MCF 10A (cell line): ENCODE data around the gene SLC16A3. TPM values are rescaled to one million over a fixed set of nuclear protein-coding genes. Genes with fewer than 3 reads are reported as not detected.

Experiments used
- BruUV-seq: library from RNA; stranded (reverse); fragments of 400-500 nt; replicated peaks from 2 replicates; lab custom pipeline; 2021; lab: Mats Ljungman, UMichigan
- CTCF ChIA-PET: fragments of 300-600 bp; sonication (Branson Sonifier 250); formaldehyde crosslinking; extraction: SDS; loops from one replicate; lab custom pipeline; 2021; ENCODE audit warnings: antibody characterized with exemption, inconsistent platforms; lab: Yijun Ruan, JAX
- POLR2A ChIA-PET: fragments of 300-600, 350-650 bp; sonication (Branson Sonifier 250); formaldehyde crosslinking; extraction: SDS; loops from one replicate; lab custom pipeline; 2020; ENCODE audit warnings: antibody characterized with exemption, inconsistent platforms; lab: Yijun Ruan, JAX
- DNase-seq: peaks from one replicate; pipeline ENCODE4 v3.0.0-alpha.2; 2018; ENCODE audit not compliant: unreplicated experiment
- H3K27ac Mint-ChIP-seq: one replicate; pipeline ENCODE4 v1.8.0; 2022; ENCODE audit warnings: mild to moderate bottlenecking, low read depth, mixed read lengths; ENCODE audit not compliant: unreplicated experiment
- H3K27me3 Mint-ChIP-seq: one replicate; pipeline ENCODE4 v1.8.0; 2022; ENCODE audit warnings: mixed read lengths; ENCODE audit not compliant: insufficient read depth, unreplicated experiment
- H3K36me3 Mint-ChIP-seq: one replicate; pipeline ENCODE4 v1.8.0; 2022; ENCODE audit warnings: mild to moderate bottlenecking, moderate library complexity, mixed read lengths; ENCODE audit not compliant: insufficient read depth, unreplicated experiment
- H3K4me1 Mint-ChIP-seq: one replicate; pipeline ENCODE4 v1.8.0; 2022; ENCODE audit warnings: mixed read lengths; ENCODE audit not compliant: insufficient read depth, unreplicated experiment
- H3K4me3 Mint-ChIP-seq: one replicate; pipeline ENCODE4 v1.8.0; 2022; ENCODE audit warnings: mild to moderate bottlenecking, moderate library complexity, mixed read lengths; ENCODE audit not compliant: unreplicated experiment
- H3K9me3 Mint-ChIP-seq: one replicate; pipeline ENCODE4 v1.8.0; 2022; ENCODE audit warnings: mixed read lengths; ENCODE audit not compliant: unreplicated experiment
- intact Hi-C: fragments of 100-400 bp; cut with micrococcal nuclease; formaldehyde crosslinking; loops from 2 replicates; pipeline ENCODE4 v1.14.1; 2022
- total RNA-seq: library from RNA; stranded (reverse); gene quantifications from 2 replicates; pipeline ENCODE4 v1.2.3, GENCODE V29; 2022
- TF ChIP-seq, protein P1 (sequence below): fragments of 200-600 bp; IDR thresholded peaks from one replicate; pipeline ENCODE4 v1.8.0; 2022; ENCODE audit warnings: antibody characterized with exemption, mild to moderate bottlenecking; ENCODE audit not compliant: unreplicated experiment

SLC16A3 gene
- total RNA-seq, 1 experiment from 2014 or later = 350 TPM

DNA sequence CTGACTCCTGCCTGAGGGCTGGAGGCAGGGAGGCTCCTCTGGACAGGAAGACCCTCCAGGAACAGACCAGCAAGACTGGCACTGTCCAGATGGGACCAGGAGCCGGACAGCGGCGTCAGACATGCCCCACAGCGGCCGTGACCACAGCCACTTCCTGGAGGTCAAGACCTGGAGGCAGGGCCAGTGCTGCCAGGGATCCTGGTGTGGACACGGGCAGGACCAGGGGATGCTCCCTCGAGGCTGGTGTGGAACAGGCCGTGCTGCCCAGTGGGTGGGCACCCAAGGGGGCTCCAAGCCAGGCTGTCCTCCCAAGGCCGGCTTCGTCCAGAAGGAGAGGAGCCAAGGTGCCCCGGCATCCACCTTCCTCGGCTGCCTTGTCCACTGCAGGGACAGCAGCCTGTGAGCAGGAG is 11.7 kb upstream of the SLC16A3 start:
- H3K4me3 Mint-ChIP-seq = peak overlapping the region; percentile 60
- H3K36me3 Mint-ChIP-seq = no peaks in the 10 kb centered on the region
- ChIA-PET POLR2A (interaction anchor here (1.5 to 5.9 kb wide), 4 partner anchors 12 to 118 kb away, joined by 3 to 40 read pairs (median 22); partner anchors contain the start of gene SLC16A3), CTCF (no interaction called here)
- intact Hi-C loops = no loop called here
- H3K27me3 Mint-ChIP-seq = no peaks in the 10 kb centered on the region
- TF ChIP-seq, protein P1, sequence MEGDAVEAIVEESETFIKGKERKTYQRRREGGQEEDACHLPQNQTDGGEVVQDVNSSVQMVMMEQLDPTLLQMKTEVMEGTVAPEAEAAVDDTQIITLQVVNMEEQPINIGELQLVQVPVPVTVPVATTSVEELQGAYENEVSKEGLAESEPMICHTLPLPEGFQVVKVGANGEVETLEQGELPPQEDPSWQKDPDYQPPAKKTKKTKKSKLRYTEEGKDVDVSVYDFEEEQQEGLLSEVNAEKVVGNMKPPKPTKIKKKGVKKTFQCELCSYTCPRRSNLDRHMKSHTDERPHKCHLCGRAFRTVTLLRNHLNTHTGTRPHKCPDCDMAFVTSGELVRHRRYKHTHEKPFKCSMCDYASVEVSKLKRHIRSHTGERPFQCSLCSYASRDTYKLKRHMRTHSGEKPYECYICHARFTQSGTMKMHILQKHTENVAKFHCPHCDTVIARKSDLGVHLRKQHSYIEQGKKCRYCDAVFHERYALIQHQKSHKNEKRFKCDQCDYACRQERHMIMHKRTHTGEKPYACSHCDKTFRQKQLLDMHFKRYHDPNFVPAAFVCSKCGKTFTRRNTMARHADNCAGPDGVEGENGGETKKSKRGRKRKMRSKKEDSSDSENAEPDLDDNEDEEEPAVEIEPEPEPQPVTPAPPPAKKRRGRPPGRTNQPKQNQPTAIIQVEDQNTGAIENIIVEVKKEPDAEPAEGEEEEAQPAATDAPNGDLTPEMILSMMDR = no peak
- H3K4me1 Mint-ChIP-seq = peaks cover 36% of the 10 kb centered on the region
- no peak for DNase-seq
- no peaks in the 10 kb centered on the region for H3K9me3 Mint-ChIP-seq
- BruUV-seq = TSS peak; percentile 66
- H3K27ac Mint-ChIP-seq = peak overlapping the region; percentile 90

DNA sequence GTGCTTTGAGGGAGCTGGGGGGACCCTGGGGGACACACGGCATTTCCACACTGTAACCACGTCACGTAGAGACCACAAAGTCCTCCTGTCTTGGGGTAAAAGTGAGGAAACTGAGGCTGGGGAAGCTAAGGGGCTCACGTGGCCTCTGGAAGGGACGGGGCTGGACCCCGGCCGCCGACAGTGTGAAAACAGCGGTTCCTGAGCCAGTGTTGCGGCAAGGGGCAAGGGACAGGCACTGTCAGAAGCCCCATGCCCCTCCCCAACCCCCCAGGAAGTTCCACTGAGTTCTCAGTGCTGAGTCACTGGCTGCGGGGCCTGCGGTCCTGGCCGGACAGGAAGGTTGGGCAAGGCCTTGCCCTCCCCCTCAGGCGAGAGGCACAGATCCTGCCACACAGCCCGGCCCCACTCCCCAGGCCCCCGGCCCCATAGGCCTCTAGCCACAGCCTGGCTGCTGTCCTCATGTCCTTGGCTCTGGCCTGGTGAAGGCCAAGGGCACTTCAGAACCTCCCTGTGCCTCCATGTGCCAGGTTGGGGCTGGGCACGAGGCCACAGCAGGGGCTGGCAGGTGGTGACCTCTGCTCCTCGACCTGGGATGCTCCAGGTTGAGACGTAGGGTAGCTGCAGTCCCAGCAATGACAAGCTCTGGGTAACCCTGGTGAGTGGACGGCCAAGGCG is 11.2 kb upstream of the SLC16A3 start:
- Mint-ChIP-seq H3K27me3 (no peaks in the 10 kb centered on the region), H3K36me3 (no peaks in the 10 kb centered on the region), H3K4me1 (peaks cover 36% of the 10 kb centered on the region), H3K9me3 (no peaks in the 10 kb centered on the region), H3K4me3 (peak overlapping the region; percentile 60), H3K27ac (peak overlapping the region; percentile 90)
- POLR2A ChIA-PET = interaction anchor here (1.5 to 5.9 kb wide), 4 partner anchors 12 to 119 kb away, joined by 3 to 40 read pairs (median 22); partner anchors contain the start of gene SLC16A3
- CTCF ChIA-PET = no interaction called here
- BruUV-seq = no TSS peak
- intact Hi-C loops = no loop called here
- DNase-seq = peak; percentile 88
- TF ChIP-seq, protein P1 = no peak

DNA sequence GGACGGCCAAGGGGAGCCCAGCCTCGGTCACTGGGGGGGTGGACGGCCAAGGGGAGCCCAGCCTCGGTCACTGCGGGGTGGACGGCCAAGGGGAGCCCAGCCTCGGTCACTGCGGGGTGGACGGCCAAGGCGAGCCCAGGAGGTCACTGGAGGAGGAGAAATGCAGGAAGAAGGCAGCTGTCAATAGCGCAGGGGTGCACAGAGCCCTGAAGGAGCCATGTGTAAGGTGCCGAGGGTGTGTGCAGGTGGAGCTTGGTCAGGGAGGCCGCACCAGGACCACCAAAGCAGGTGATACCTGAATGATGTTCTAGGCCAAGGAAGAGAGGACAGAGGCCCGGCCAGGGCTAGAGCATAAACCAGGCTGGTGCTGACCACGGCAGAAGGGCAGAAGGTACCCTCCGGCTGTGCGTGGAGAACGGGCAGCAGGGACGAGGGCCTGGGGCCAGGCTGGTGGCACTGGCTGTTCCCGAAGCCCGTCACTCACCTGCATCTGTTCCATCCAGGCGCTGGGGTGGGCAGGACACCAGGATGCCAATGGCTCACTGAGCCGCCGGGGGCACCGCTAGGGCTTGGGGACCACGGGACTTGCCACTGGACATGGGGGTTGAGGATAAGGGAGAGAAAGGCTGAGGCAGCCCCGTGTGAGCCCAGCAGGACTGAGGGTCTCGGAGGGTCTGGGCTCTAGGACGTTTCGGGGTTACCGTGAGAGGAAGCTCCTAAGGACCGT is 10.3 kb upstream of the SLC16A3 start:
- intact Hi-C loops = no loop called here
- DNase-seq = no peak
- BruUV-seq = no TSS peak
- peaks cover 34% of the 10 kb centered on the region for H3K4me1 Mint-ChIP-seq
- no peaks in the 10 kb centered on the region for H3K9me3 Mint-ChIP-seq
- H3K4me3 Mint-ChIP-seq = no peak overlapping the region
- CTCF ChIA-PET = no interaction called here
- POLR2A ChIA-PET = interaction anchor here (2.3 to 5.9 kb wide), 4 partner anchors 12 to 24 kb away, joined by 6 to 40 read pairs (median 22); partner anchors contain the start of gene SLC16A3
- no peaks in the 10 kb centered on the region for H3K36me3 Mint-ChIP-seq
- TF ChIP-seq, protein P1 = no peak
- no peaks in the 10 kb centered on the region for H3K27me3 Mint-ChIP-seq
- peak overlapping the region; percentile 90 for H3K27ac Mint-ChIP-seq

DNA sequence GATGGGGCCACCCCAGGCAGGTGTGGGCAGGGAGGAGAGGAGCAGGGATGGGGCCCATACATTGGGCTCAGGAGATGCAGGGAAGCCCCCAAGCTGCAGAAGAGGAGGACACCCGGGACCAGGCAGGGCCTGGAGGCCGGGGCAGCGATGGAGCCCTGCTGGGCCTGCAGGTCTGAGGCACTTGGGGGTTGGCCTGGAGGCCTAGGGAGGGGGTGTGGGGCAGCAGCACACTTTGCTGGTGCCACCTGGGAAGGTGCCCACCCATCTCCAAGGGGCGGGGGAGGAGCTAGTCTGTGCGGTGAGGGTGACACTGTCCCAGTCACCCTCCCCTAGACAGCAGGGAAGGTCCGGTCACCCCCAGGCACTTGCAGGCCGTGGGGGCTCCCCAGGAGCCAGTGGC is 9.8 kb upstream of the SLC16A3 start:
- no TSS peak for BruUV-seq
- H3K27ac Mint-ChIP-seq = peak overlapping the region; percentile 90
- no peaks in the 10 kb centered on the region for H3K36me3 Mint-ChIP-seq
- CTCF ChIA-PET = no interaction called here
- peaks cover 29% of the 10 kb centered on the region for H3K4me1 Mint-ChIP-seq
- TF ChIP-seq, protein P1 = no peak
- H3K9me3 Mint-ChIP-seq = no peaks in the 10 kb centered on the region
- no peaks in the 10 kb centered on the region for H3K27me3 Mint-ChIP-seq
- POLR2A ChIA-PET = interaction anchor here (2.3 to 5.9 kb wide), 2 partner anchors 11 to 13 kb away, joined by 6 to 40 read pairs; partner anchors contain the start of gene SLC16A3
- no peak for DNase-seq
- H3K4me3 Mint-ChIP-seq = no peak overlapping the region
- intact Hi-C loops = no loop called here
